A549 (cell line): ENCODE data around the gene ARHGEF4. TPM values are rescaled to one million over a fixed set of nuclear protein-coding genes. Genes with fewer than 3 reads are reported as not detected.

Source experiments
- ATAC-seq, 2 experiments: fragments of 200-7000 bp in 1 of 2; fragments of >200 bp in 1 of 2; cut with Nextera tagmentation in 1 of 2; cut with Tn5 transposase in 1 of 2; 3 replicates each; pipeline versions ENCODE4 v1.8.0 to v1.9.1; 2018 to 2020; ENCODE audit warnings: mild to moderate bottlenecking in 1 of 2, moderate library complexity in 1 of 2
- CTCF ChIA-PET: fragments of 300-600 bp; sonication (Branson Sonifier 250); formaldehyde crosslinking; extraction: SDS; loops from one replicate; lab custom pipeline; 2021; ENCODE audit warnings: antibody characterized with exemption, inconsistent platforms; lab: Yijun Ruan, JAX
- POLR2A ChIA-PET: fragments of 350-600 bp; formaldehyde crosslinking; extraction: SDS; loops from one replicate; lab custom pipeline; 2021; ENCODE audit warnings: antibody characterized with exemption, inconsistent platforms; lab: Yijun Ruan, JAX
- DNase-seq, 2 experiments: peaks; one replicate each; pipeline versions ENCODE4 v3.0.0 to v3.0.0-alpha.2; 2011 to 2016; ENCODE audit warnings: low read depth in 1 of 2, low spot score in 1 of 2
- FAIRE-seq: peaks from 2 replicates; lab custom pipeline; 2011; peaks lifted over from hg19 to GRCh38; lab: Jason Lieb, UNC
- H3K27ac ChIP-seq, 2 experiments: fragments of >200 bp; sonication (Bioruptor Twin); formaldehyde crosslinking; 3 replicates each; pipeline ENCODE4 v1.5.1; 2016 to 2017
- H3K4me1 ChIP-seq: fragments of >200 bp; sonication (Bioruptor Twin); formaldehyde crosslinking; 3 replicates; pipeline ENCODE4 v1.6.1; 2016
- H3K4me2 ChIP-seq: fragments of >200 bp; sonication (Bioruptor Twin); formaldehyde crosslinking; 3 replicates; pipeline ENCODE4 v1.6.1; 2016
- H3K4me3 ChIP-seq: fragments of >200 bp; sonication (Bioruptor Twin); formaldehyde crosslinking; 3 replicates; pipeline ENCODE4 v1.5.1; 2016
- H3K9me3 ChIP-seq: fragments of >200 bp; sonication (Bioruptor Twin); formaldehyde crosslinking; 3 replicates; pipeline ENCODE4 v1.6.1; 2016
- ATOH8 ChIP-seq: fragments of 250-450 bp; sonication (Bioruptor Pico); IDR thresholded peaks from 2 replicates; pipeline ENCODE4 v1.5.0; 2020; ENCODE audit warnings: low read depth, mild to moderate bottlenecking, moderate library complexity
- BCL3 ChIP-seq: fragments of >200 bp; sonication (Bioruptor Twin); formaldehyde crosslinking; IDR thresholded peaks from 3 replicates; pipeline ENCODE4 v1.6.1; 2016
- CBX8 ChIP-seq: fragments of 200-600 bp; sonication (generic); IDR thresholded peaks from 2 replicates; pipeline ENCODE4 v1.6.1; 2016
- CHD4 ChIP-seq: fragments of 200-600 bp; sonication (generic); IDR thresholded peaks from 2 replicates; pipeline ENCODE4 v1.6.1; 2016; ENCODE audit warnings: antibody characterized with exemption, mild to moderate bottlenecking, borderline replicate concordance
- CTCF ChIP-seq: fragments of >200 bp; sonication (Bioruptor Twin); formaldehyde crosslinking; IDR thresholded peaks from 3 replicates; pipeline ENCODE4 v1.5.1; 2016
- EHMT2 ChIP-seq: fragments of 200-600 bp; sonication (generic); IDR thresholded peaks from 2 replicates; pipeline ENCODE4 v1.6.1; 2016; ENCODE audit warnings: antibody characterized with exemption, low read depth, mild to moderate bottlenecking, moderate library complexity
- GATA3 ChIP-seq: IDR thresholded peaks from 2 replicates; pipeline ENCODE4 v1.6.1; 2012; ENCODE audit warnings: borderline replicate concordance
- HMGXB4 ChIP-seq: fragments of 250-450 bp; sonication (Bioruptor Pico); IDR thresholded peaks from 2 replicates; pipeline ENCODE4 v1.5.0; 2021; ENCODE audit warnings: mild to moderate bottlenecking, moderate library complexity, borderline replicate concordance
- HOXA7 ChIP-seq: fragments of 250-450 bp; sonication (Bioruptor Pico); IDR thresholded peaks from 2 replicates; pipeline ENCODE4 v1.5.0; 2020; ENCODE audit warnings: mild to moderate bottlenecking, moderate library complexity
- KDM1A ChIP-seq: fragments of 200-600 bp; sonication (generic); IDR thresholded peaks from 2 replicates; pipeline ENCODE4 v1.6.1; 2016; ENCODE audit warnings: low read depth, mild to moderate bottlenecking
- MAFK ChIP-seq: fragments of 450-650 bp; IDR thresholded peaks from 2 replicates; pipeline ENCODE4 v1.6.1; 2014; ENCODE audit not compliant: partially characterized antibody
- MAX ChIP-seq: IDR thresholded peaks from 2 replicates; pipeline ENCODE4 v1.6.1; 2012
- MAZ ChIP-seq: fragments of 150-350 bp; IDR thresholded peaks from 2 replicates; pipeline ENCODE4 v1.6.1; 2014; ENCODE audit warnings: antibody characterized with exemption, low read depth, low read length, borderline replicate concordance
- NR3C1 ChIP-seq: fragments of >200 bp; sonication (Bioruptor Twin); formaldehyde crosslinking; IDR thresholded peaks from 3 replicates; pipeline ENCODE4 v1.6.1; 2017
- POLR2A ChIP-seq: IDR thresholded peaks from 2 replicates; pipeline ENCODE4 v1.6.1; 2012; ENCODE audit warnings: mild to moderate bottlenecking, low read length
- POLR2AphosphoS2 ChIP-seq: conservative IDR thresholded peaks from 2 replicates; pipeline ENCODE4 v1.6.1; 2012; ENCODE audit warnings: low read length, improper control_type of control experiment, inconsistent platforms
- RNF2 ChIP-seq: fragments of 200-600 bp; sonication (generic); IDR thresholded peaks from 2 replicates; pipeline ENCODE4 v1.6.1; 2016; ENCODE audit warnings: low read depth, mild to moderate bottlenecking, antibody characterized with exemption, moderate library complexity, borderline replicate concordance
- SREBF2 ChIP-seq: fragments of 450-650 bp; IDR thresholded peaks from 2 replicates; pipeline ENCODE4 v1.6.1; 2014; ENCODE audit warnings: mild to moderate bottlenecking, moderate library complexity
- TP53 ChIP-seq: fragments of 250-450 bp; sonication (Bioruptor Pico); IDR thresholded peaks from 2 replicates; pipeline ENCODE4 v1.5.0; 2021; ENCODE audit warnings: mild to moderate bottlenecking, moderate library complexity
- ZC3H11A ChIP-seq: fragments of 450-650 bp; IDR thresholded peaks from 2 replicates; pipeline ENCODE4 v1.6.1; 2014; ENCODE audit warnings: antibody characterized with exemption, mild to moderate bottlenecking
- WGBS: methylation state at CpG from one replicate; pipeline ENCODE4 v1.1.6; 2017; ENCODE audit errors: missing lambda C conversion rate; 5-methylcytosine and 5-hydroxymethylcytosine counted together
- polyA plus RNA-seq, 4 experiments: library from polyadenylated mRNA; depleted of rRNA in 3 of 4; stranded (reverse); fragments of >200 nt; fragmentation: RNase III in 1 of 4; extraction: RNeasy Plus Mini Kit Qiagen cat#74134 plus additional on column Dnase treatment in 1 of 4; gene quantifications; 2 replicates in 3 of 4; 3 replicates in 1 of 4; pipeline ENCODE4 v1.2.3, GENCODE V29; 2011 to 2017

The ARHGEF4 gene
- polyA plus RNA-seq, 2 of the 4 experiments (the other 2 are of a cell fraction): 1.00 to 2.1 TPM

GRCh38 chr2:130891966-130892365 is 55.3 kb downstream of the ARHGEF4 start:
- ChIA-PET POLR2A (no interaction called here), CTCF (interaction anchor here (3.8 kb wide), 1 partner anchor 94 kb away, joined by 17 read pairs; no protein-coding TSS in a partner anchor)
- no peak for TF ChIP-seq ATOH8
- WGBS: 76% methylated on average over 4 of the region's 4 CpGs
- Histone ChIP-seq H3K4me3 (no peak overlapping the region), H3K4me2 (no peak overlapping the region), H3K9me3 (no peaks in the 10 kb centered on the region; the same call in 2 of the 3 replicates), H3K27ac (no peak overlapping the region), H3K4me1 (no peaks in the 10 kb centered on the region)
- FAIRE-seq (no peak), ATAC-seq (no peak), DNase-seq (no peak)

- WGBS: 62% methylated on average over 18 of the region's 18 CpGs
- Histone ChIP-seq H3K4me1 (no peaks in the 10 kb centered on the region), H3K9me3 (no peaks in the 10 kb centered on the region; the same call in 2 of the 3 replicates), H3K4me2 (no peak overlapping the region), H3K4me3 (no peak overlapping the region), H3K27ac (no peak overlapping the region)
- POLR2A ChIA-PET: no interaction called here
- CTCF ChIA-PET: no interaction called here
- no peak for ATAC-seq
- TF ChIP-seq POLR2A: no peak
- no peak for TF ChIP-seq KDM1A
- TF ChIP-seq CBX8: no peak
- TF ChIP-seq HMGXB4: no peak
- no peak for TF ChIP-seq CTCF
- no peak for TF ChIP-seq CHD4
- TF ChIP-seq NR3C1: no peak
- no peak for TF ChIP-seq MAX
- FAIRE-seq: no peak
- no peak for DNase-seq
Observed at GRCh38 chr2:130892793-130893785, 56.4 kb downstream of the ARHGEF4 start.

- DNase-seq: no peak
- no peak for ATAC-seq
- H3K27ac ChIP-seq: no peak overlapping the region
- H3K4me2 ChIP-seq: no peak overlapping the region
- ChIA-PET CTCF (no interaction called here), POLR2A (no interaction called here)
- FAIRE-seq: no peak
- WGBS: 56% methylated on average over 7 of the region's 7 CpGs
- no peaks in the 10 kb centered on the region; the same call in 2 of the 3 replicates for H3K9me3 ChIP-seq
- H3K4me3 ChIP-seq: no peak overlapping the region
- no peaks in the 10 kb centered on the region for H3K4me1 ChIP-seq
- no peak for TF ChIP-seq HMGXB4
- TF ChIP-seq GATA3: no peak
- TF ChIP-seq HOXA7 (CRISPR knock-in tag): no peak
- TF ChIP-seq BCL3: no peak
- TF ChIP-seq SREBF2: no peak
- no peak for TF ChIP-seq MAFK
- TF ChIP-seq TP53 (CRISPR knock-in tag): no peak
- no peak for TF ChIP-seq CTCF
- no peak for TF ChIP-seq RNF2
- TF ChIP-seq MAZ: no peak
- no peak for TF ChIP-seq POLR2AphosphoS2
- TF ChIP-seq ZC3H11A: no peak
- TF ChIP-seq EHMT2: no peak
Observed at GRCh38 chr2:130894326-130894942, 57.7 kb downstream of the ARHGEF4 start.
